H9 (cell line): Measurements from ENCODE around the gene DCTN5. TPM values are rescaled to one million over a fixed set of nuclear protein-coding genes. Genes with fewer than 3 reads are reported as not detected.

Experiments used
- DNase-seq: peaks from one replicate; pipeline ENCODE4 v3.0.0-alpha.2; 2017
- H2AFZ ChIP-seq: one replicate; pipeline ENCODE4 v1.6.1; 2013; ENCODE audit warnings: mild to moderate bottlenecking, low read length, control low read depth, moderate library complexity
- H2AK5ac ChIP-seq: 2 replicates; pipeline ENCODE4 v1.6.1; 2013; ENCODE audit warnings: low read length, control low read depth, mixed read lengths; ENCODE audit not compliant: insufficient read length
- H2BK120ac ChIP-seq: one replicate; pipeline ENCODE4 v1.6.1; 2013; ENCODE audit warnings: low read depth, mild to moderate bottlenecking, low read length, control low read depth, inconsistent platforms; ENCODE audit not compliant: poor library complexity, severe bottlenecking
- H2BK12ac ChIP-seq: 2 replicates; pipeline ENCODE4 v1.6.1; 2013; ENCODE audit warnings: low read length, control low read depth, mixed read lengths, low read depth; ENCODE audit not compliant: insufficient read length
- H2BK15ac ChIP-seq: 2 replicates; pipeline ENCODE4 v1.6.1; 2013; ENCODE audit warnings: low read depth, low read length, control low read depth
- H2BK20ac ChIP-seq: one replicate; pipeline ENCODE4 v1.6.1; 2013; ENCODE audit warnings: low read depth, mild to moderate bottlenecking, low read length, control low read depth, inconsistent platforms; ENCODE audit not compliant: poor library complexity, severe bottlenecking
- H2BK5ac ChIP-seq: 2 replicates; pipeline ENCODE4 v1.6.1; 2013; ENCODE audit warnings: low read length, control low read depth, mixed read lengths; ENCODE audit not compliant: insufficient read length
- H3K14ac ChIP-seq: 2 replicates; pipeline ENCODE4 v1.6.1; 2013; ENCODE audit warnings: low read length, control low read depth; ENCODE audit not compliant: insufficient read depth
- H3K18ac ChIP-seq: 2 replicates; pipeline ENCODE4 v1.6.1; 2013; ENCODE audit warnings: low read depth, mild to moderate bottlenecking, mixed read lengths, low read length, control low read depth; ENCODE audit not compliant: insufficient read length
- H3K23ac ChIP-seq: 2 replicates; pipeline ENCODE4 v1.6.1; 2013; ENCODE audit warnings: low read length, control low read depth, mixed read lengths, low read depth; ENCODE audit not compliant: insufficient read length
- H3K23me2 ChIP-seq: 2 replicates; pipeline ENCODE4 v1.6.1; 2013; ENCODE audit warnings: low read depth, mild to moderate bottlenecking, mixed read lengths, low read length, control low read depth; ENCODE audit not compliant: insufficient read length, poor library complexity, severe bottlenecking
- H3K27ac ChIP-seq: 2 replicates; pipeline ENCODE4 v1.5.1; 2013; ENCODE audit warnings: low read length, control low read depth, mixed read lengths, low read depth; ENCODE audit not compliant: insufficient read length
- H3K27me3 ChIP-seq: 2 replicates; pipeline ENCODE4 v1.6.1; 2013; ENCODE audit warnings: low read length, control low read depth, inconsistent platforms; ENCODE audit not compliant: insufficient read depth
- H3K4ac ChIP-seq: 2 replicates; pipeline ENCODE4 v1.6.1; 2013; ENCODE audit warnings: low read depth, mild to moderate bottlenecking, control low read depth, inconsistent platforms, low read length, moderate library complexity
- H3K4me1 ChIP-seq: 2 replicates; pipeline ENCODE4 v1.6.1; 2013; ENCODE audit warnings: low read length, control low read depth, inconsistent platforms; ENCODE audit not compliant: insufficient read depth
- H3K4me2 ChIP-seq: 2 replicates; pipeline ENCODE4 v1.6.1; 2013; ENCODE audit warnings: low read length, control low read depth, mixed read lengths; ENCODE audit not compliant: insufficient read length, insufficient read depth
- H3K56ac ChIP-seq: 2 replicates; pipeline ENCODE4 v1.6.1; 2013; ENCODE audit warnings: low read depth, mild to moderate bottlenecking, mixed read lengths, low read length, control low read depth; ENCODE audit not compliant: insufficient read length
- H3K79me1 ChIP-seq: 2 replicates; pipeline ENCODE4 v1.6.1; 2013; ENCODE audit warnings: low read depth, mild to moderate bottlenecking, moderate library complexity, low read length, control low read depth, inconsistent platforms; ENCODE audit not compliant: insufficient read depth, poor library complexity, severe bottlenecking
- H3K79me2 ChIP-seq: 2 replicates; pipeline ENCODE4 v1.6.1; 2013; ENCODE audit warnings: low read length, control low read depth, inconsistent platforms; ENCODE audit not compliant: insufficient read depth
- H3K9ac ChIP-seq: 2 replicates; pipeline ENCODE4 v1.6.1; 2013; ENCODE audit warnings: low read length, control low read depth, mixed read lengths; ENCODE audit not compliant: insufficient read length; ENCODE audit errors: extremely low read depth
- H3K9me3 ChIP-seq: one replicate; pipeline ENCODE4 v1.6.1; 2013; ENCODE audit warnings: low read depth, low read length, inconsistent platforms; ENCODE audit not compliant: control insufficient read depth
- H3T11ph ChIP-seq: one replicate; pipeline ENCODE4 v1.6.1; 2013; ENCODE audit warnings: mild to moderate bottlenecking, low read length, control low read depth, inconsistent platforms
- H4K20me1 ChIP-seq: one replicate; pipeline ENCODE4 v1.6.1; 2013; ENCODE audit not compliant: control insufficient read depth, insufficient read length, insufficient read depth
- H4K5ac ChIP-seq: 2 replicates; pipeline ENCODE4 v1.6.1; 2013; ENCODE audit warnings: low read depth, mild to moderate bottlenecking, mixed read lengths, low read length, control low read depth; ENCODE audit not compliant: insufficient read length
- H4K8ac ChIP-seq: replicated peaks from 2 replicates; pipeline ENCODE4 v1.6.1; 2013; ENCODE audit warnings: low read length, control low read depth, mixed read lengths, low read depth; ENCODE audit not compliant: insufficient read length
- H4K91ac ChIP-seq: 2 replicates; pipeline ENCODE4 v1.6.1; 2013; ENCODE audit warnings: low read depth, mild to moderate bottlenecking, moderate library complexity, mixed read lengths, low read length, control low read depth; ENCODE audit not compliant: insufficient read length
- H3K27ac Mint-ChIP-seq, 3 experiments: 2 replicates in 2 of 3; 3 replicates in 1 of 3; pipeline ENCODE4 v1.8.0; 2020 to 2021; ENCODE audit warnings: mixed read lengths in 3 of 3, mild to moderate bottlenecking in 1 of 3, moderate library complexity in 1 of 3
- H3K27me3 Mint-ChIP-seq: 2 replicates; pipeline ENCODE4 v1.8.0; 2021; ENCODE audit warnings: low read depth, mild to moderate bottlenecking, moderate library complexity, mixed read lengths
- H3K36me3 Mint-ChIP-seq, 3 experiments: 2 replicates in 2 of 3; 3 replicates in 1 of 3; pipeline ENCODE4 v1.8.0; 2020 to 2021; ENCODE audit warnings: low read depth in 3 of 3, mixed read lengths in 3 of 3; ENCODE audit not compliant: insufficient read depth in 1 of 3
- H3K4me1 Mint-ChIP-seq, 2 experiments: 2 replicates each; pipeline ENCODE4 v1.8.0; 2020; ENCODE audit warnings: mixed read lengths in 2 of 2
- H3K4me3 Mint-ChIP-seq, 2 experiments: 2 replicates in 1 of 2; 3 replicates in 1 of 2; pipeline ENCODE4 v1.8.0; 2020 to 2021; ENCODE audit warnings: mild to moderate bottlenecking in 2 of 2, mixed read lengths in 2 of 2, moderate library complexity in 1 of 2
- H3K9me3 Mint-ChIP-seq, 2 experiments: 2 replicates in 1 of 2; 3 replicates in 1 of 2; pipeline ENCODE4 v1.8.0; 2020; ENCODE audit warnings: mild to moderate bottlenecking in 2 of 2, mixed read lengths in 2 of 2, moderate library complexity in 1 of 2
- WGBS: extraction: QIAGEN DNeasy Blood & Tissue Kit; methylation state at CpG from one replicate; pipeline ENCODE4 v1.1.7; 2013; ENCODE audit warnings: missing lambda C conversion rate, low lambda C conversion rate, mixed read lengths; ENCODE audit not compliant: insufficient read length; ENCODE audit errors: extremely low coverage; 5-methylcytosine and 5-hydroxymethylcytosine counted together
- total RNA-seq: library from RNA; stranded (reverse); gene quantifications from 2 replicates; pipeline ENCODE4 v1.2.1, GENCODE V29; 2021
- TF ChIP-seq, protein P1 (sequence below): fragments of 200-600 bp; sonication (generic); conservative IDR thresholded peaks from 3 replicates; pipeline ENCODE4 v1.8.0; 2021; ENCODE audit warnings: antibody characterized with exemption, mild to moderate bottlenecking

Gene DCTN5
- total RNA-seq, 1 experiment from 2014 or later = 114 TPM

DNA sequence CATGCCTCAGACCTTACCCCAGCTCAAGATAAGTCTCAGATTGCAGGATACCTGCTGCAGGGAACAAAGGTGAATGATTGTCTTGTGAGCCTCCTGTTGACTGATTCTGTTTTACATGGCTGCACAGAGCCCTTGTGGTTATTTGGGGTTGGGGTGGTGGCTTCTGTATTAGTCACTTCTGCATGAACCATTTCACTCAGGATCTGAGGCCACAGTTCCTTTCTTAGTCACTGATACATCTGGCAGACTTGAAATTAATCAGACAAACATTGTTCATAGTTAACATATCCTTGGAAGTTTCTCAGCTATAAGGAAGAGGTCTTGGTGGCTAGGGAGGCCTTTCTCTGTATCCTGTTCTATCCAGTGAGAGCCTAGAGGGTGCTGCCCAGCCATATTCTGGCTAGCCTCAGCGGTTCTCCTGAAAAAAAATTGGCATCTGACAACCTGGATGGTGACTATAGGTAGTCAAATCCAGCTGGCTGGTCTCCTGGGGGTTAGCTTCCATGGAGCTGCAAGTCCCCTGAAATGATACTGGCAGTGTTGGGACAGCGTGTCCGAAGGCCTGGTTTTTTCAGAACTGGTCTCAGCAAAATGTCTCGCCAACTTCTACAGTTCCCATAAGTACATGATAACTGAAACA is 29.0 kb downstream of the DCTN5 start:
- no peaks in the 10 kb centered on the region for H3K27me3 Mint-ChIP-seq
- H3K18ac ChIP-seq = no peak overlapping the region

More for the DNA sequence above, 29.0 kb downstream of the DCTN5 start:
- TF ChIP-seq, protein P1, sequence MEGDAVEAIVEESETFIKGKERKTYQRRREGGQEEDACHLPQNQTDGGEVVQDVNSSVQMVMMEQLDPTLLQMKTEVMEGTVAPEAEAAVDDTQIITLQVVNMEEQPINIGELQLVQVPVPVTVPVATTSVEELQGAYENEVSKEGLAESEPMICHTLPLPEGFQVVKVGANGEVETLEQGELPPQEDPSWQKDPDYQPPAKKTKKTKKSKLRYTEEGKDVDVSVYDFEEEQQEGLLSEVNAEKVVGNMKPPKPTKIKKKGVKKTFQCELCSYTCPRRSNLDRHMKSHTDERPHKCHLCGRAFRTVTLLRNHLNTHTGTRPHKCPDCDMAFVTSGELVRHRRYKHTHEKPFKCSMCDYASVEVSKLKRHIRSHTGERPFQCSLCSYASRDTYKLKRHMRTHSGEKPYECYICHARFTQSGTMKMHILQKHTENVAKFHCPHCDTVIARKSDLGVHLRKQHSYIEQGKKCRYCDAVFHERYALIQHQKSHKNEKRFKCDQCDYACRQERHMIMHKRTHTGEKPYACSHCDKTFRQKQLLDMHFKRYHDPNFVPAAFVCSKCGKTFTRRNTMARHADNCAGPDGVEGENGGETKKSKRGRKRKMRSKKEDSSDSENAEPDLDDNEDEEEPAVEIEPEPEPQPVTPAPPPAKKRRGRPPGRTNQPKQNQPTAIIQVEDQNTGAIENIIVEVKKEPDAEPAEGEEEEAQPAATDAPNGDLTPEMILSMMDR = no peak
- Histone ChIP-seq H2BK15ac (no peak overlapping the region), H3K79me2 (no peaks in the 10 kb centered on the region), H3T11ph (no peak overlapping the region), H2BK120ac (no peak overlapping the region), H2BK5ac (no peak overlapping the region), H4K91ac (no peak overlapping the region), H3K27ac (no peak overlapping the region), H3K9me3 (no peaks in the 10 kb centered on the region), H4K5ac (no peak overlapping the region), H3K9ac (no peak overlapping the region), H4K20me1 (no peaks in the 10 kb centered on the region), H3K79me1 (no peaks in the 10 kb centered on the region), H3K56ac (no peak overlapping the region), H2AK5ac (no peak overlapping the region), H3K14ac (no peak overlapping the region), H3K27me3 (no peaks in the 10 kb centered on the region), H2BK20ac (no peak overlapping the region), H2AFZ (no peak overlapping the region), H3K4me1 (no peaks in the 10 kb centered on the region), H4K8ac (no peak overlapping the region), H2BK12ac (no peak overlapping the region), H3K23ac (no peak overlapping the region), H3K23me2 (no peaks in the 10 kb centered on the region), H3K4me2 (no peak overlapping the region), H3K4ac (no peak overlapping the region)
- DNase-seq = no peak
- peak overlapping the region in 1 of 3 experiments; percentile 38; a peak in 1 of 7 replicates for H3K27ac Mint-ChIP-seq
- no peak overlapping the region for H3K4me3 Mint-ChIP-seq
- WGBS = no CpG with 5 or more reads among the region's 4 CpGs
- H3K36me3 Mint-ChIP-seq = peaks cover 0 to 73% (median 49%) of the 10 kb centered on the region in 3 experiments; a peak in 6 of 7 replicates
- H3K4me1 Mint-ChIP-seq = no peaks in the 10 kb centered on the region
- H3K9me3 Mint-ChIP-seq = no peaks in the 10 kb centered on the region
